Endothelial cell of umbilical vein (primary cell): ENCODE data around the gene C10orf67. TPM values are rescaled to one million over a fixed set of nuclear protein-coding genes. Genes with fewer than 3 reads are reported as not detected.

Experiments
- BruUV-seq: library from RNA; stranded (reverse); fragments of 400-500 nt; replicated peaks from 2 replicates; lab custom pipeline; 2021; lab: Mats Ljungman, UMichigan
- CTCF ChIA-PET: fragments of 300-600, 350-600 bp; sonication (Branson Sonifier 250); formaldehyde crosslinking; loops from one replicate; lab custom pipeline; 2021; ENCODE audit warnings: antibody characterized with exemption, inconsistent platforms; lab: Charles Lee
- POLR2A ChIA-PET: fragments of 300-600, 350-600 bp; sonication (Branson Sonifier 250); formaldehyde crosslinking; loops from one replicate; lab custom pipeline; 2021; ENCODE audit warnings: antibody characterized with exemption, inconsistent platforms; lab: Charles Lee
- DNase-seq: peaks from one replicate; pipeline ENCODE4 v3.0.0-alpha.2; 2011; ENCODE audit warnings: low read depth, low spot score
- FAIRE-seq: peaks from 2 replicates; lab custom pipeline; 2011; peaks lifted over from hg19 to GRCh38; lab: Jason Lieb, UNC
- H2AFZ ChIP-seq: 2 replicates; pipeline ENCODE4 v1.6.0; 2012; ENCODE audit warnings: low read depth, low read length, control low read depth, inconsistent platforms
- H3K27ac ChIP-seq: 2 replicates; pipeline ENCODE4 v1.5.1; 2011; ENCODE audit warnings: low read depth, mild to moderate bottlenecking, control low read depth, low read length, moderate library complexity; ENCODE audit not compliant: insufficient read depth
- H3K27me3 ChIP-seq, 2 experiments: 2 replicates each; pipeline versions ENCODE4 v1.6.0 to v1.6.1; 2011; ENCODE audit warnings: low read length in 2 of 2, mixed read lengths in 1 of 2; ENCODE audit not compliant: control insufficient read depth in 2 of 2, insufficient read depth in 2 of 2
- H3K36me3 ChIP-seq, 2 experiments: 2 replicates in 1 of 2; 3 replicates in 1 of 2; pipeline ENCODE4 v1.5.1; 2011; ENCODE audit warnings: low read length in 2 of 2, mild to moderate bottlenecking in 1 of 2, moderate library complexity in 1 of 2; ENCODE audit not compliant: control insufficient read depth in 2 of 2, insufficient read depth in 2 of 2; ENCODE audit errors: extremely low read depth in 1 of 2
- H3K4me1 ChIP-seq: 3 replicates; pipeline ENCODE4 v1.5.1; 2011; ENCODE audit warnings: mild to moderate bottlenecking, low read length; ENCODE audit not compliant: control insufficient read depth, insufficient read depth; ENCODE audit errors: extremely low read depth
- H3K4me2 ChIP-seq: 2 replicates; pipeline ENCODE4 v1.6.1; 2011; ENCODE audit warnings: low read length, control low read depth, mixed read lengths; ENCODE audit not compliant: insufficient read depth
- H3K4me3 ChIP-seq, 3 experiments: fragments of 200-600 bp in 1 of 3; sonication (generic), shearing (Covaris generic) in 1 of 3; replicated peaks in 1 of 3; 2 replicates each; pipeline ENCODE4 v1.5.1; 2011 to 2016; ENCODE audit warnings: control low read depth in 3 of 3, low read length in 3 of 3, mild to moderate bottlenecking in 2 of 3, inconsistent platforms in 1 of 3, low read depth in 1 of 3, moderate library complexity in 1 of 3; ENCODE audit not compliant: insufficient read depth in 1 of 3
- H3K79me2 ChIP-seq: 2 replicates; pipeline ENCODE4 v1.6.0; 2012; ENCODE audit warnings: low read length, inconsistent platforms; ENCODE audit not compliant: control insufficient read depth, insufficient read depth
- H3K9ac ChIP-seq: replicated peaks from 2 replicates; pipeline ENCODE3; 2011; ENCODE audit warnings: low read length, control low read depth; ENCODE audit not compliant: insufficient read depth; ENCODE audit errors: extremely low read depth
- H3K9me1 ChIP-seq: replicated peaks from 3 replicates; pipeline ENCODE4 v1.6.0; 2011; ENCODE audit warnings: mild to moderate bottlenecking, low read length; ENCODE audit not compliant: control insufficient read depth, insufficient read depth; ENCODE audit errors: extremely low read depth
- H3K9me3 ChIP-seq: replicated peaks from 2 replicates; pipeline ENCODE4 v1.5.1; 2012; ENCODE audit warnings: low read length, inconsistent platforms; ENCODE audit not compliant: control insufficient read depth, insufficient read depth
- H4K20me1 ChIP-seq: replicated peaks from 2 replicates; pipeline ENCODE3; 2011; ENCODE audit warnings: mild to moderate bottlenecking, low read length; ENCODE audit not compliant: control insufficient read depth, insufficient read depth; ENCODE audit errors: extremely low read depth
- EZH2 ChIP-seq: IDR thresholded peaks from 2 replicates; pipeline ENCODE4 v1.6.1; 2012; ENCODE audit warnings: borderline replicate concordance, low read depth, mild to moderate bottlenecking, moderate library complexity, low read length, inconsistent platforms; ENCODE audit not compliant: severe bottlenecking
- FOS ChIP-seq: IDR thresholded peaks from 2 replicates; pipeline ENCODE4 v1.6.1; 2011; ENCODE audit warnings: mild to moderate bottlenecking, low read length, moderate library complexity, borderline replicate concordance; ENCODE audit not compliant: insufficient read depth
- GATA2 ChIP-seq: IDR thresholded peaks from 2 replicates; pipeline ENCODE4 v1.7.0; 2011; ENCODE audit warnings: low read depth, mild to moderate bottlenecking, moderate library complexity, mixed read lengths, low read length; ENCODE audit not compliant: insufficient read length, insufficient read depth
- JUN ChIP-seq: IDR thresholded peaks from 2 replicates; pipeline ENCODE4 v1.6.1; 2011; ENCODE audit warnings: borderline replicate concordance, low read depth; ENCODE audit not compliant: insufficient read length, insufficient read depth
- MYC ChIP-seq: IDR thresholded peaks from one replicate; pipeline ENCODE4 v1.6.1; 2011; ENCODE audit warnings: mild to moderate bottlenecking, low read depth, low read length
- POLR2A ChIP-seq: IDR thresholded peaks from 2 replicates; pipeline ENCODE4 v1.6.1; 2012; ENCODE audit warnings: low read depth, mild to moderate bottlenecking, control low read depth, low read length
- POLR2AphosphoS5 ChIP-seq: IDR thresholded peaks from 2 replicates; pipeline ENCODE4 v1.6.1; 2012; ENCODE audit warnings: low read depth, mild to moderate bottlenecking, control low read depth, low read length, moderate library complexity; ENCODE audit not compliant: insufficient read depth
- dilution Hi-C: fragments of 300-500 bp; cut with MboI; formaldehyde crosslinking; loops from one replicate; pipeline ENCODE4 v1.15.0; 2019; ENCODE audit warnings: low sequenced_read_pairs; ENCODE audit not compliant: extremely low pct_ligation_motif_present
- intact Hi-C: fragments of 100-400 bp; cut with micrococcal nuclease; formaldehyde crosslinking; loops from one replicate; pipeline ENCODE4 v1.10.0; 2022
- polyA plus RNA-seq, 4 experiments: library from polyadenylated mRNA; depleted of rRNA in 3 of 4; stranded (reverse) in 3 of 4; unstranded in 1 of 4; fragments of >200 nt; gene quantifications; 2 replicates each; pipeline versions ENCODE4 v1.2.1 to v1.2.3, GENCODE V29; 2011 to 2012; ENCODE audit warnings: missing spikeins in 1 of 4
- total RNA-seq: library from RNA; stranded (reverse); gene quantifications from 2 replicates; pipeline ENCODE4 v1.2.3, GENCODE V29; 2021
- TF ChIP-seq, protein P1 (sequence below): IDR thresholded peaks from 2 replicates; pipeline ENCODE4 v1.6.1; 2011; ENCODE audit not compliant: insufficient read depth, insufficient read length
- TF ChIP-seq, protein P2 (sequence below), 2 donors: IDR thresholded peaks; 1 replicate in 1 of 2; 2 replicates in 1 of 2; pipeline ENCODE4 v1.5.1; 2011; ENCODE audit warnings: low read length in 2 of 2, mild to moderate bottlenecking in 2 of 2, moderate library complexity in 2 of 2, control low read depth in 1 of 2, inconsistent platforms in 1 of 2, low read depth in 1 of 2; ENCODE audit not compliant: insufficient read depth in 1 of 2; ENCODE audit errors: extremely low read depth in 1 of 2

C10orf67 gene
- total and polyA plus RNA-seq, 2 donors (not counting 3 experiments of a cell fraction or from before 2014, with no cell fraction given) = not detected

DNA sequence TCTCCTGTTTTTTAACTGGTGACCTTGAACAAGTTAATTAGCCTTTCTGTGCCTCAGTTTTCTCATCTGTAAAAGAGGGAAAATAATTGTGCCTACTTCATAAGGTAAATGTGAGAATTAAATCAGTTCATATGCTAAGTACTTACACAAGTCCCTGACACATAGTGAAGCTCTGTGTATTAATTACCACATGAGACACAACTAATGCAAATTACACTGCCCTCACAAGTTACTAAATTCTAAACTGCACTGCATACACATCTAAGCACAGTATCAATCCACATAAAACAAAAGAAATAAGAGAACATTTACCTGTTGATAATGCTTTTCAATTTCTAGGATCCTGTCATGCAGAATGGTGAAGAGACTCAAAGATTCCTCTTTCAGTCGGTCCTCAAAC, 22.5 kb downstream of the C10orf67 start:
- Histone ChIP-seq H3K9me3 (no peaks in the 10 kb centered on the region), H3K27ac (no peak overlapping the region), H3K4me1 (no peaks in the 10 kb centered on the region), H3K4me2 (no peak overlapping the region), H3K36me3 (no peaks in the 10 kb centered on the region), H4K20me1 (no peaks in the 10 kb centered on the region), H2AFZ (no peak overlapping the region), H3K4me3 (no peak overlapping the region), H3K79me2 (no peaks in the 10 kb centered on the region), H3K27me3 (no peaks in the 10 kb centered on the region), H3K9ac (no peak overlapping the region), H3K9me1 (no peaks in the 10 kb centered on the region)
- ChIA-PET CTCF (no interaction called here), POLR2A (no interaction called here)
- BruUV-seq = no TSS peak
- DNase-seq (no peak), FAIRE-seq (no peak)
- dilution Hi-C loops = no loop called here
- TF ChIP-seq POLR2A = no peak
- TF ChIP-seq JUN = no peak
- no peak for TF ChIP-seq POLR2AphosphoS5
- TF ChIP-seq, protein P1, sequence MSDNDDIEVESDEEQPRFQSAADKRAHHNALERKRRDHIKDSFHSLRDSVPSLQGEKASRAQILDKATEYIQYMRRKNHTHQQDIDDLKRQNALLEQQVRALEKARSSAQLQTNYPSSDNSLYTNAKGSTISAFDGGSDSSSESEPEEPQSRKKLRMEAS = no peak
- TF ChIP-seq EZH2 = no peak
- no peak for TF ChIP-seq MYC
- TF ChIP-seq, protein P2, sequence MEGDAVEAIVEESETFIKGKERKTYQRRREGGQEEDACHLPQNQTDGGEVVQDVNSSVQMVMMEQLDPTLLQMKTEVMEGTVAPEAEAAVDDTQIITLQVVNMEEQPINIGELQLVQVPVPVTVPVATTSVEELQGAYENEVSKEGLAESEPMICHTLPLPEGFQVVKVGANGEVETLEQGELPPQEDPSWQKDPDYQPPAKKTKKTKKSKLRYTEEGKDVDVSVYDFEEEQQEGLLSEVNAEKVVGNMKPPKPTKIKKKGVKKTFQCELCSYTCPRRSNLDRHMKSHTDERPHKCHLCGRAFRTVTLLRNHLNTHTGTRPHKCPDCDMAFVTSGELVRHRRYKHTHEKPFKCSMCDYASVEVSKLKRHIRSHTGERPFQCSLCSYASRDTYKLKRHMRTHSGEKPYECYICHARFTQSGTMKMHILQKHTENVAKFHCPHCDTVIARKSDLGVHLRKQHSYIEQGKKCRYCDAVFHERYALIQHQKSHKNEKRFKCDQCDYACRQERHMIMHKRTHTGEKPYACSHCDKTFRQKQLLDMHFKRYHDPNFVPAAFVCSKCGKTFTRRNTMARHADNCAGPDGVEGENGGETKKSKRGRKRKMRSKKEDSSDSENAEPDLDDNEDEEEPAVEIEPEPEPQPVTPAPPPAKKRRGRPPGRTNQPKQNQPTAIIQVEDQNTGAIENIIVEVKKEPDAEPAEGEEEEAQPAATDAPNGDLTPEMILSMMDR (IDR thresholded peaks at IDR 0.05; ENCODE audit: extremely low read depth in 1 of 2, insufficient read depth in 1 of 2, low read depth in 1 of 2, low read length in 2 of 2) = no peak
- TF ChIP-seq GATA2 = no peak
- TF ChIP-seq FOS = no peak
- intact Hi-C loops = no loop called here
